ENCODE measurements around the gene GRB10. TPM values are rescaled to one million over a fixed set of nuclear protein-coding genes. Genes with fewer than 3 reads are reported as not detected.
A peak's percentile ranks its signal among the peaks of the same experiment; 100 is the strongest.

The GRB10 gene
- total and polyA plus RNA-seq, 3 donors from 2014 or later = 54.0 to 81.9 (median 57.7) TPM

GRCh38 chr7:50653981-50654425 lies 128.7 kb downstream of the GRB10 start:
- intact Hi-C loops (cut with DNase I; ENCODE audit: low total_unique reads) = no loop called here
- H3K9me3 ChIP-seq = no peaks in the 10 kb centered on the region
- WGBS, 2 donors = 49 to 56% methylated on average over 10 of the region's 10 CpGs
- peak; percentile 87 for DNase-seq
- TF ChIP-seq POLR2A (IDR thresholded peaks at IDR 0.05) = no peak
- no peak for TF ChIP-seq CTCF (IDR thresholded peaks at IDR 0.05)
- H3K27ac ChIP-seq = peak overlapping the region in 1 of 2 donors; percentile 71
- no peaks in the 10 kb centered on the region for H3K27me3 ChIP-seq
- H3K4me1 ChIP-seq = peaks cover 22% of the 10 kb centered on the region
- no peak overlapping the region for H3K4me3 ChIP-seq
- no peaks in the 10 kb centered on the region for H3K36me3 ChIP-seq (ENCODE audit: low read depth, missing control alignments)

- TF ChIP-seq CTCF (IDR thresholded peaks at IDR 0.05) (no peak), POLR2A (IDR thresholded peaks at IDR 0.05) (no peak)
- peak overlapping the region in 1 of 2 donors; percentile 71 for H3K27ac ChIP-seq
- no peaks in the 10 kb centered on the region for H3K36me3 ChIP-seq (ENCODE audit: low read depth, missing control alignments)
- no peak overlapping the region for H3K4me3 ChIP-seq
- DNase-seq = peak; percentile 55
- H3K9me3 ChIP-seq = no peaks in the 10 kb centered on the region
- H3K4me1 ChIP-seq = peaks cover 22% of the 10 kb centered on the region
- 54 to 56% methylated on average over 8 to 16 of the region's 16 CpGs for WGBS, 2 donors
- intact Hi-C loops (cut with DNase I; ENCODE audit: low total_unique reads) = no loop called here
- H3K27me3 ChIP-seq = no peaks in the 10 kb centered on the region
Observed at GRCh38 chr7:50653126-50653864, 129.4 kb downstream of the GRB10 start.

GRCh38 chr7:50652400-50653125 lies 130.1 kb downstream of the GRB10 start:
- Histone ChIP-seq H3K27ac (no peak overlapping the region), H3K4me1 (peaks cover 19% of the 10 kb centered on the region), H3K36me3 (ENCODE audit: low read depth, missing control alignments) (no peaks in the 10 kb centered on the region), H3K27me3 (no peaks in the 10 kb centered on the region), H3K4me3 (no peak overlapping the region), H3K9me3 (no peaks in the 10 kb centered on the region)
- WGBS, 2 donors = 84 to 96% methylated on average over 9 of the region's 9 CpGs
- intact Hi-C loops (cut with DNase I; ENCODE audit: low total_unique reads) = no loop called here
- TF ChIP-seq POLR2A (IDR thresholded peaks at IDR 0.05) (no peak), CTCF (IDR thresholded peaks at IDR 0.05) (no peak)
- no peak for DNase-seq

GRCh38 chr7:50651271-50651989 lies 131.3 kb downstream of the GRB10 start:
- no peak overlapping the region for H3K4me3 ChIP-seq
- no peak overlapping the region for H3K27ac ChIP-seq
- no peaks in the 10 kb centered on the region for H3K9me3 ChIP-seq
- H3K27me3 ChIP-seq = no peaks in the 10 kb centered on the region
- no peaks in the 10 kb centered on the region for H3K36me3 ChIP-seq (ENCODE audit: low read depth, missing control alignments)
- no peak for DNase-seq
- H3K4me1 ChIP-seq = peaks cover 16% of the 10 kb centered on the region
- 93 to 94% methylated on average over 9 of the region's 9 CpGs for WGBS, 2 donors
- TF ChIP-seq CTCF (IDR thresholded peaks at IDR 0.05) (no peak), POLR2A (IDR thresholded peaks at IDR 0.05) (no peak)
- intact Hi-C loops (cut with DNase I; ENCODE audit: low total_unique reads) = no loop called here

All from testis (tissue), 3 donors.